Liver (tissue), 9 donors: Measurements from ENCODE around the gene RAB3B. TPM values are rescaled to one million over a fixed set of nuclear protein-coding genes. Genes with fewer than 3 reads are reported as not detected.

Source experiments
- DNase-seq: peaks from one replicate; pipeline ENCODE4 v3.0.0-alpha.2; 2017; ENCODE audit warnings: low spot score
- H3K27ac ChIP-seq, 2 donors: one replicate each; pipeline ENCODE4 v1.7.0; 2013; ENCODE audit warnings: inconsistent platforms in 2 of 2, low read length in 2 of 2, control low read depth in 1 of 2, low read depth in 1 of 2, mild to moderate bottlenecking in 1 of 2
- H3K27me3 ChIP-seq, 4 donors: one replicate each; pipeline versions ENCODE4 v1.6.1 to v1.7.0; 2013; ENCODE audit warnings: low read length in 3 of 4, inconsistent platforms in 1 of 4, mild to moderate bottlenecking in 1 of 4, moderate library complexity in 1 of 4; ENCODE audit not compliant: control insufficient read depth in 4 of 4, insufficient read depth in 4 of 4
- H3K36me3 ChIP-seq, 4 donors: one replicate each; pipeline versions ENCODE4 v1.6.1 to v1.7.0; 2013; ENCODE audit warnings: low read length in 3 of 4, mild to moderate bottlenecking in 3 of 4, low read depth in 1 of 4, moderate library complexity in 1 of 4; ENCODE audit not compliant: control insufficient read depth in 4 of 4, insufficient read depth in 3 of 4
- H3K4me1 ChIP-seq, 4 donors: one replicate each; pipeline versions ENCODE4 v1.6.1 to v1.7.0; 2013; ENCODE audit warnings: low read length in 3 of 4, mild to moderate bottlenecking in 3 of 4, moderate library complexity in 1 of 4; ENCODE audit not compliant: control insufficient read depth in 4 of 4, insufficient read depth in 4 of 4
- H3K4me3 ChIP-seq, 3 donors: one replicate each; pipeline versions ENCODE4 v1.6.1 to v1.7.0; 2013; ENCODE audit warnings: low read length in 3 of 3, control low read depth in 1 of 3, low read depth in 1 of 3, mild to moderate bottlenecking in 1 of 3
- H3K9ac ChIP-seq, 2 donors: one replicate each; pipeline ENCODE4 v1.7.0; 2013; ENCODE audit warnings: low read length in 2 of 2, mild to moderate bottlenecking in 2 of 2, moderate library complexity in 2 of 2, control low read depth in 1 of 2, low read depth in 1 of 2
- H3K9me3 ChIP-seq, 4 donors: one replicate each; pipeline versions ENCODE4 v1.6.1 to v1.7.0; 2013; ENCODE audit warnings: low read length in 3 of 4; ENCODE audit not compliant: control insufficient read depth in 4 of 4
- EGR1 ChIP-seq, 2 donors: IDR thresholded peaks; 2 replicates each; pipeline ENCODE4 v1.6.1; 2016 to 2018; ENCODE audit warnings: antibody characterized with exemption in 2 of 2, low read depth in 2 of 2
- FOXA1 ChIP-seq: IDR thresholded peaks from 2 replicates; pipeline ENCODE4 v1.6.1; 2016; ENCODE audit warnings: antibody characterized with exemption
- FOXA2 ChIP-seq: IDR thresholded peaks from 2 replicates; pipeline ENCODE4 v1.6.1; 2016; ENCODE audit warnings: antibody characterized with exemption
- GABPA ChIP-seq, 2 donors: IDR thresholded peaks in 1 of 2; conservative IDR thresholded peaks in 1 of 2; 2 replicates each; pipeline ENCODE4 v1.6.1; 2016; ENCODE audit warnings: antibody characterized with exemption in 2 of 2, mild to moderate bottlenecking in 1 of 2, moderate library complexity in 1 of 2
- HNF4A ChIP-seq, 2 donors: conservative IDR thresholded peaks; 2 replicates each; pipeline ENCODE4 v1.6.1; 2016; ENCODE audit warnings: antibody characterized with exemption in 2 of 2, mild to moderate bottlenecking in 2 of 2
- HNF4G ChIP-seq: IDR thresholded peaks from 2 replicates; pipeline ENCODE4 v1.6.1; 2016; ENCODE audit warnings: antibody characterized with exemption
- JUND ChIP-seq, 2 donors: IDR thresholded peaks; 2 replicates each; pipeline ENCODE4 v1.6.1; 2016; ENCODE audit warnings: antibody characterized with exemption in 2 of 2
- NR2F2 ChIP-seq: IDR thresholded peaks from 2 replicates; pipeline ENCODE4 v1.6.1; 2016; ENCODE audit warnings: antibody characterized with exemption
- TAF1 ChIP-seq: conservative IDR thresholded peaks from 2 replicates; pipeline ENCODE4 v1.6.1; 2016; ENCODE audit warnings: antibody characterized with exemption, mild to moderate bottlenecking
- YY1 ChIP-seq: IDR thresholded peaks from 2 replicates; pipeline ENCODE4 v1.6.1; 2016; ENCODE audit warnings: antibody characterized with exemption, mild to moderate bottlenecking
- WGBS: extraction: QIAGEN DNeasy Blood & Tissue Kit; methylation state at CpG from one replicate; pipeline ENCODE4 v1.1.7; 2013; 5-methylcytosine and 5-hydroxymethylcytosine counted together
- polyA plus RNA-seq, 2 donors: library from polyadenylated mRNA; stranded (reverse) in 1 of 2; unstranded in 1 of 2; fragments of 200-250 nt in 1 of 2; fragments of >200 nt in 1 of 2; fragmentation: Nextera tagmentation in 1 of 2; extraction: Ambion mirVana in 1 of 2; gene quantifications; one replicate each; pipeline versions ENCODE4 v1.2.1 to v1.2.3, GENCODE V29; 2013 to 2015
- total RNA-seq, 2 donors: library from RNA; depleted of rRNA; stranded (reverse); fragments of >200 nt; gene quantifications; one replicate each; pipeline ENCODE4 v1.2.3, GENCODE V29; 2014
- TF ChIP-seq, protein P1 (sequence below): IDR thresholded peaks from 2 replicates; pipeline ENCODE4 v1.6.1; 2016; ENCODE audit warnings: antibody characterized with exemption
- TF ChIP-seq, protein P2 (sequence below): IDR thresholded peaks from 2 replicates; pipeline ENCODE4 v1.6.1; 2016; ENCODE audit warnings: antibody characterized with exemption
- TF ChIP-seq, protein P3 (sequence below): fragments of 150-350 bp; IDR thresholded peaks from 2 replicates; pipeline ENCODE4 v1.5.1; 2017; ENCODE audit warnings: improper control_type of control experiment, low read depth, low read length; ENCODE audit not compliant: missing input control
- TF ChIP-seq, protein P4 (sequence below): IDR thresholded peaks from 2 replicates; pipeline ENCODE4 v1.6.1; 2016; ENCODE audit warnings: antibody characterized with exemption, mild to moderate bottlenecking
- donor health status: healthy.
- donor health status: healthy.
- donor health status: healthy.
- donor health status: healthy.
- donor health status: healthy.

Gene RAB3B
- total and polyA plus RNA-seq, 4 donors = 0.17 to 5.4 (median 0.32) TPM

DNA sequence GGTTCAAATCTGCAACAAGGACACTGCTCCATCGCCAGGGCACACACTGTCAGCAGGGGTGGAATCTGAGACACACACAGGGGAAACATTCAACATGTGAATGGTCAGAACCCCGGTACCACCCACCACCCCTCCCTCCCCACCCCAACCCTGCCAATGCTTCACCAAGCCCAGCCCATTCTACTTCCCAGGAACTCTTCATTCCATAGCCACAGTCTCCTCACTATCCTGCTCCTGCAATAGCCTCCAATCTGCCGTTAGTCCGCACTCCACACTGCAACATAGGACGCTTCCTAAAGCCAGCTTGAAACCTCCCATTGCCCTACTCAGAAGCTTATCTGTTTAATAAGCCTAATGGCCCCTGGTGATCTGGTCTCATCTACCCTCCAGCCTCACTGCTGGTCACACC, 7.5 kb upstream of the RAB3B start:
- no peaks in the 10 kb centered on the region for H3K9me3 ChIP-seq
- 70% methylated on average over 5 of the region's 5 CpGs for WGBS
- H3K4me3 ChIP-seq = no peak overlapping the region
- no peak overlapping the region for H3K27ac ChIP-seq
- H3K27me3 ChIP-seq = no peaks in the 10 kb centered on the region
- TF ChIP-seq JUND (IDR thresholded peaks at IDR 0.05) = no peak
- TF ChIP-seq HNF4A (conservative IDR thresholded peaks at IDR 0.05) = no peak
- TF ChIP-seq, protein P1, sequence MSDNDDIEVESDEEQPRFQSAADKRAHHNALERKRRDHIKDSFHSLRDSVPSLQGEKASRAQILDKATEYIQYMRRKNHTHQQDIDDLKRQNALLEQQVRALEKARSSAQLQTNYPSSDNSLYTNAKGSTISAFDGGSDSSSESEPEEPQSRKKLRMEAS = no peak
- no peak for TF ChIP-seq FOXA2
- no peak for TF ChIP-seq FOXA1
- no peak for TF ChIP-seq NR2F2
- TF ChIP-seq, protein P2, sequence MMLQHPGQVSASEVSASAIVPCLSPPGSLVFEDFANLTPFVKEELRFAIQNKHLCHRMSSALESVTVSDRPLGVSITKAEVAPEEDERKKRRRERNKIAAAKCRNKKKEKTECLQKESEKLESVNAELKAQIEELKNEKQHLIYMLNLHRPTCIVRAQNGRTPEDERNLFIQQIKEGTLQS = no peak
- DNase-seq = no peak
- no peaks in the 10 kb centered on the region for H3K4me1 ChIP-seq
- H3K36me3 ChIP-seq = no peaks in the 10 kb centered on the region
- H3K9ac ChIP-seq = no peak overlapping the region

DNA sequence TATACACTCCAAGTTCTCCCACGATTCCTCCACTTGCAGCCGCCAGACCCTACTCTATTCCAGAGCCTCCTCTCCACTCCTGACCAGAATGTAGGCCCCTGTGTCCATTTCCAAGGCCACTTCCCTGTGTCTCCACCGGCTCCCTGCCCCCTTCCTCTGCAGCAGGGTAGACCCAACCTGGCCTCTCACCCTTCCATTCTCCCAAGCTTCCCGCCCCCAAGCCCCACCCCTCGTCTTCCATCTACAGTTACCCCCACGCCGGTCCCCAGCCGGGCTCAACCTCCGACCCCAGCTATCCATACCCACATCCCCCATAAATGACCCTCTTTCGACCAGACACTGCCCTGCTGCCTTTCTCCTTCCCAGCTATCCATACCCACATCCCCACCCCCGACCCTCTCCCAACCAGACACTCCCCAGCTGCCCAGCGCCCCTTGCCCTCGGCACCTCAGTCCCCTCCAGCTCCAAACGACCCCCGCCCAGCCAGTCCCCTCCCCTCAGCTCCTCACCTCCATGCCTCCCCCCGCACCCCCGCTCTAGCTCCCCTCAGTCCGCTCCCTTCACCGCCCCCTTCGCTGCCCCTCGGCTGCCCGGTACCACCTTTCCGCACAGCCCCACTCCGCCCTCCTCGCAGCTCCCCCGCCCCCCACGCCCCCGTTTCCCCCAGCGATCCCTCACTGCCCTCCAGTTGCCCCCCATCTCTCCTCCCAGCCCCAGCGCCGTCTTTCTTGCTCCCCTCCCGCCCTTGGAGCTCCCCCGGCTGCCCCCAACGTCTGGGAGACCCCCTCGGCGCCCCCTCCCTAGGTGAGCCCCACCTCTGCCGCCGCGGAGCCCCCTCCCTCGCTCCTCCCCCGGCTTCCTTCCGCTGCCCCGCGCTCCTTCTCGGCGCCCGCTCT, 670 bp downstream of the RAB3B start:
- DNase-seq = no peak
- H3K27ac ChIP-seq = no peak overlapping the region
- TF ChIP-seq EGR1 (IDR thresholded peaks at IDR 0.05; ENCODE audit: low read depth in 2 of 2) = no peak
- TF ChIP-seq, protein P3, sequence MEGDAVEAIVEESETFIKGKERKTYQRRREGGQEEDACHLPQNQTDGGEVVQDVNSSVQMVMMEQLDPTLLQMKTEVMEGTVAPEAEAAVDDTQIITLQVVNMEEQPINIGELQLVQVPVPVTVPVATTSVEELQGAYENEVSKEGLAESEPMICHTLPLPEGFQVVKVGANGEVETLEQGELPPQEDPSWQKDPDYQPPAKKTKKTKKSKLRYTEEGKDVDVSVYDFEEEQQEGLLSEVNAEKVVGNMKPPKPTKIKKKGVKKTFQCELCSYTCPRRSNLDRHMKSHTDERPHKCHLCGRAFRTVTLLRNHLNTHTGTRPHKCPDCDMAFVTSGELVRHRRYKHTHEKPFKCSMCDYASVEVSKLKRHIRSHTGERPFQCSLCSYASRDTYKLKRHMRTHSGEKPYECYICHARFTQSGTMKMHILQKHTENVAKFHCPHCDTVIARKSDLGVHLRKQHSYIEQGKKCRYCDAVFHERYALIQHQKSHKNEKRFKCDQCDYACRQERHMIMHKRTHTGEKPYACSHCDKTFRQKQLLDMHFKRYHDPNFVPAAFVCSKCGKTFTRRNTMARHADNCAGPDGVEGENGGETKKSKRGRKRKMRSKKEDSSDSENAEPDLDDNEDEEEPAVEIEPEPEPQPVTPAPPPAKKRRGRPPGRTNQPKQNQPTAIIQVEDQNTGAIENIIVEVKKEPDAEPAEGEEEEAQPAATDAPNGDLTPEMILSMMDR = no peak
- 20% methylated on average over 47 of the region's 47 CpGs for WGBS
- peaks cover 0 to 3% (median 1%) of the 10 kb centered on the region in 4 donors for H3K27me3 ChIP-seq
- H3K4me1 ChIP-seq = peaks cover 0 to 2% (median 0%) of the 10 kb centered on the region in 4 donors
- no peaks in the 10 kb centered on the region for H3K36me3 ChIP-seq
- H3K9me3 ChIP-seq = no peaks in the 10 kb centered on the region
- peak overlapping the region in 1 of 3 donors; percentile 67 for H3K4me3 ChIP-seq
- no peak overlapping the region for H3K9ac ChIP-seq

DNA sequence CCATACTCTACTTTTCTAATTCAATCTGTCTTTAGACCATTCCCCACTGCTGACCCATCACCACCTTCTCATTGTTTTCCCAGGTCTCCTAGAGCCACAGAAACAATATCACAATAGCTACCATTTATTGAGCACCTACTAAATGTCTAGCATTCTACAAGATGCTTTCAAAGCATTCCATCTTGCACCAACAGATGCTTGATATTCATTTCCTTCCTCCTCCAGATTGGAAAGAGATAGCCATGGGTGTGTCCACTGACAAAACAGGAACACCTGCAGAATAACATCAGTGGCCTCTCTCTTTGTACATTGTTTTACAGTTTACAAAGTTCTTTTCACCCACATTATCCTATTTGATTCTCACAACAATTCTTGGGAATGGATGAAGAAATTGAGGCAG, 2.2 kb downstream of the RAB3B start:
- Histone ChIP-seq H3K27me3 (peaks cover 0 to 3% (median 1%) of the 10 kb centered on the region in 4 donors), H3K9me3 (no peaks in the 10 kb centered on the region)
- DNase-seq = no peak

More for the DNA sequence above, 2.2 kb downstream of the RAB3B start:
- TF ChIP-seq, protein P4, sequence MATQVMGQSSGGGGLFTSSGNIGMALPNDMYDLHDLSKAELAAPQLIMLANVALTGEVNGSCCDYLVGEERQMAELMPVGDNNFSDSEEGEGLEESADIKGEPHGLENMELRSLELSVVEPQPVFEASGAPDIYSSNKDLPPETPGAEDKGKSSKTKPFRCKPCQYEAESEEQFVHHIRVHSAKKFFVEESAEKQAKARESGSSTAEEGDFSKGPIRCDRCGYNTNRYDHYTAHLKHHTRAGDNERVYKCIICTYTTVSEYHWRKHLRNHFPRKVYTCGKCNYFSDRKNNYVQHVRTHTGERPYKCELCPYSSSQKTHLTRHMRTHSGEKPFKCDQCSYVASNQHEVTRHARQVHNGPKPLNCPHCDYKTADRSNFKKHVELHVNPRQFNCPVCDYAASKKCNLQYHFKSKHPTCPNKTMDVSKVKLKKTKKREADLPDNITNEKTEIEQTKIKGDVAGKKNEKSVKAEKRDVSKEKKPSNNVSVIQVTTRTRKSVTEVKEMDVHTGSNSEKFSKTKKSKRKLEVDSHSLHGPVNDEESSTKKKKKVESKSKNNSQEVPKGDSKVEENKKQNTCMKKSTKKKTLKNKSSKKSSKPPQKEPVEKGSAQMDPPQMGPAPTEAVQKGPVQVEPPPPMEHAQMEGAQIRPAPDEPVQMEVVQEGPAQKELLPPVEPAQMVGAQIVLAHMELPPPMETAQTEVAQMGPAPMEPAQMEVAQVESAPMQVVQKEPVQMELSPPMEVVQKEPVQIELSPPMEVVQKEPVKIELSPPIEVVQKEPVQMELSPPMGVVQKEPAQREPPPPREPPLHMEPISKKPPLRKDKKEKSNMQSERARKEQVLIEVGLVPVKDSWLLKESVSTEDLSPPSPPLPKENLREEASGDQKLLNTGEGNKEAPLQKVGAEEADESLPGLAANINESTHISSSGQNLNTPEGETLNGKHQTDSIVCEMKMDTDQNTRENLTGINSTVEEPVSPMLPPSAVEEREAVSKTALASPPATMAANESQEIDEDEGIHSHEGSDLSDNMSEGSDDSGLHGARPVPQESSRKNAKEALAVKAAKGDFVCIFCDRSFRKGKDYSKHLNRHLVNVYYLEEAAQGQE = no peak
- TF ChIP-seq, protein P2 = no peak
- TF ChIP-seq TAF1 = no peak
- no peak for TF ChIP-seq YY1
- TF ChIP-seq, protein P3 = no peak
- TF ChIP-seq HNF4G = no peak
- no peak for TF ChIP-seq GABPA (IDR thresholded peaks at IDR 0.05 in 1 of 2, conservative IDR thresholded peaks at IDR 0.05 in 1 of 2)
- H3K4me3 ChIP-seq = no peak overlapping the region
- H3K4me1 ChIP-seq = peaks cover 0 to 2% (median 0%) of the 10 kb centered on the region in 4 donors
- no peak overlapping the region for H3K9ac ChIP-seq
- H3K36me3 ChIP-seq = no peaks in the 10 kb centered on the region
- H3K27ac ChIP-seq = no peak overlapping the region
